ENCODE data around the gene LDB2.

Gene LDB2

DNA sequence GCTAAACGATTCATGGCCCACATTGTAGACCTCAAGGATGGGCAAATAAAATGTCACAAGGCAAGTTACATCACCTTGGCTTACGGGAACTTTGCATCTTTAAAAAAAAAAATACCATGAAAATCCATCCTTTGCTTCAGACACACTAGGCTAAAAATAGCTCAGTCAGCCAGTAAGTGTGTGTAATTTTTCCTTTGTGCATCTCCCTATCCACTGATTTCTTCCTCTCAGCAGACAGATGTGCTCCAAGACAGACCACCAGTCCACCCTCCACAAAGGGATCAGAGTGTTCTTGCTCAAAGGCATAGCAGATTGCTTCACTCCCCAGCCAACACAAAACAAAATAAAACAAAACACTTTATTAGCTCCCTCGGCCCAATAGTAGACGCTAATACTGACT lies 14.6 kb downstream of the LDB2 start:
- no peak for DNase-seq

DNA sequence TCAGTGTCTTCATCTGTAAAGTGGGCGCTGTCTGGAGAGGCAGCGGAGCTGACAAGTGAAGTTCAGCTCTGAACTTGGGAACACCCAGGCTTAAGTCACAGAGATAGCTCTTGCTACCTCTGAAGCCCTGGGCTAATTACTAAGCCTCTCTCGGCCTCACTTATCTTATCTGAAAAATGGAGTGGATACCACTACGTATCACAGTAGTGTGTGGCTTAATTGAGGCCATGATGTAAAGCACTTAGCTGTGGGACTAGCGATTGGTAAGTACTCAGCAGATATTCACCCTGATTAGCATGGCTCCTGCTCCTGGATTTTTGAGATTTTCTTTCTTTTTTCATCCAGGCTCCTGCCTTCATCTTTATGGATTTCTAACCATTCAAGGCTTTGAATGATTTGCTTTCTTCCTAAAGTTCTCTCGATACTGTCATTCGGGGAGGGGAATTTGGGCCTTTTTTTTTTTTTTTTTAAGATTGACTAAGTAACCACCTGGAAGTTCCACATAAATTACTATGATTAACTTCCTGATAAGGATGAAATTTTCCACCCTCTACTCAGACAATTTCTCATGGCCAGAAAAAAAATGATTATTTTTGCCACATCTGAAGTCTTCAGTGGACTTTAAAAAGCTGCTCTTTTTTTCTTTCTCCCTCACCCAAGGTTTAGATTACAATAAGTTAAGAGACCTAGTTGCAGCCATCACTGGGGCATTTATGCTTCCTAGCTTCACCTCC lies 17.1 kb downstream of the LDB2 start:
- DNase-seq, result no peak

DNA sequence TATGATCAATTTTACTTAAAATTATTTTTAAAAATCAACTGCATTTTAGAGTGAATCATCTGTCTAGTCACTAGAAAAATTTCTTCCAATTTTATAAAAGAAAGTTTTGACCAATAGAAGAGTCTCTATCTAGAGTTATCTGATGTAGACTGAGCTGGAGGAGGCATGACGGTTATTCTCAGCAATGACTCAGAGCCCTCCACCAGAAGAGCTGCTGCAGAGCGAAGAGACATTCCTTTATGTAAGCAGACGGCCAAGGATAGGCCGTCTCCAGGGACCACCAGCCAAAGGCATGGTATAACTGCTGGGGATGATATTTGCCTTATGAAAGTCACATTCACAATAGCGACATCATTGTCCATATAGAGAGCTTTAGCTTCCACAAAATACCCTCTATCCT lies 23.0 kb downstream of the LDB2 start:
- DNase-seq, result no peak

DNA sequence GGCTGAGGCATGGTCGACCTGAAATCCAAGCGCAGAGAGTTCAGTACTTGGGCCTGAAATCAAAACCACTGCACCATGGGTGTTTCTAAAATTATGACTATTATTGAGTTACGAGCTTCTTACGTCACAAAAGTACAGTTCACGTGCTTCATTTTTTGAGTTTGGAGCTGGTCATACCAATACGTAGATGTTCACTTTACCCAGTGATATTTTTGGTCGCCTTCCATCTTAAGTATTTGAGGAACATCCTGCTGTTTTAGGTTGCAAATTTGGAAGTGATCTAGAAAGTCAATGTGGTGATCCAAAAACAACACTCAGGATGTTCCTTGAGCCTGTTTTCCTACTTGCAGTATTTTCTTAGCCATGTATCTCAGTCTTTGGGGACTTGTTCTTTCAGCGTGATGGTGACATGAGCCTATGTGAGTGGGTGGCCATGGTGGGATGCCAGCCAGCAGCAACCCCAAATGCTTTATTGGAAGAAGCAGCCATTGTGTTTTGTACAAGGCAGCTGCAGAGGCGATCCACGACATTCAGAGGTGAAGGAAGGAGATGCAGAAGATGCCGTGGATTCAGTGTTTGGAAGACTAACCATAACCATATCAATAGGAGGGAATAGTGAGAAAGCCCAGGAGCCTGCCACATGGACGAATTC lies 28.7 kb downstream of the LDB2 start:
- no peak for DNase-seq

DNA sequence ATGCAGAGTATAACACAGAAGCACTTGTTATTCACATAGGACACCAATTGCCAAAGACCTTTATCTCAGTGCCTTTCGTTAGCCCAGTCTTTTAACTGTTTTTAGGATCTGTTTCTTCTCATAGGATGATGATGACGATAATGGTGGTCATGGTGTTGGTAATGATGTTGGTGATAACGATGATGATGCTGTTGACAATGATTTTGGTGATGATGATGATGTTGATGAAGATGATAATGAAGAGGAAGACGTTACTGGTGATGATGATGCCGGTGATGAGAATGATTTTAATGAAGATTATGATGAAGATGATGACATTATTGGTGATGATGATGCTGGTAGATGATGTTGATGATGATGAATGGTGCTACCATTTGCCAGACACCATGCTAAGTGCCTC lies 29.8 kb downstream of the LDB2 start:
- no peak for DNase-seq

DNA sequence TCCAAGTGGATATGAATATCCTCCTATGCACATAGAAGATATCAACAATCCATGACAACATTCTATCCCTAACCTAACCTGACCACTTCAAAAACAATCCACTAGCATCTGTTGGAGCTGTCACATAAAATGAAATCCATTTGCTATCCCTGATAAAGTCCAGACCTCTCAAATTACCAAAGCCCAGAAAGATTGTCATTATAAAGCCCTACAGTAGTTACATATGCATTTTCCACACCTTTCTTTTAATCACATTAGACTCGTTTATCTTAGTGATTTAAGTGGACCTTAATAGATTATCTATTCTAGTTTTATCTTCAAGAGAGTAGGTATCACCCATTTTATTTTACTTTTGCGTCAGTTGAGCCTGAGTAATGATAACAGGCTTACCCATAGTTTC lies 30.6 kb downstream of the LDB2 start:
- no peak for DNase-seq

DNA sequence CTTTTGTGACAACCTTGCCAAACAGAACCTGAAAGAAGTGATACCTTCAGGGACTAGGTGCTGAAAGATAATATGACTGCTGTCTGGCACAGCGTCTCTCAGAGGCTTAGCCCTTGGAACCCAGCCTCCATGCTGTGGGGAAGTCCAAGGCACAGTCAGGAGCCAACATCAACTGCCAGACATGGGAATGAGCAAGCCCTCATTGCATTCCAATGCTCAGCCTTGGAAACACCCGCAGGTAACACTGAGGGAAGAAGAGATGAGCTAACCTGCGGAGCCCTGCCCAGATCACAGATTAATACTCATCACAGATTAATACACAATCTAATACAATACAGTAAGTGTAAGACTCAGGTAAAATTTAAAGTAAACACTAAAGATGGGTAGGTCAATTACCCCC lies 31.5 kb downstream of the LDB2 start:
- no peak for DNase-seq

DNA sequence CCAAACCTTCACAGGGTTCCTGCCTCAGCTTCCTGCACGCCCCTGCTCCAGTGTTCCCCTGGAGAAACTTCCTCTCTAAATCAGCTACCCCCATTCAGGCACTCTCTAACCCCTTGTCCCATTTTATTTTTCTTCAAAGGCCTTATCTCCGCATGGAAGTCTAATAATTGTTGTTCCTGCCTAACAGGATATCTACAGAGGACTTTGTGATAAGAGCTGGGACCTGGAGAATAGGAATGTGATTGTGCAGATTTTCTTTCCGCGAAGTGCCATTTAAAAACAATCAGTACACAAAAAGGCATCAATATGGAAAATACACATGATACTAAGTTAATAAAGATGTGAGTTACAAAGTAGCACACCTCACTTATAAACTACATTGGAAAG lies 32.6 kb downstream of the LDB2 start:
- no peak for DNase-seq

DNA sequence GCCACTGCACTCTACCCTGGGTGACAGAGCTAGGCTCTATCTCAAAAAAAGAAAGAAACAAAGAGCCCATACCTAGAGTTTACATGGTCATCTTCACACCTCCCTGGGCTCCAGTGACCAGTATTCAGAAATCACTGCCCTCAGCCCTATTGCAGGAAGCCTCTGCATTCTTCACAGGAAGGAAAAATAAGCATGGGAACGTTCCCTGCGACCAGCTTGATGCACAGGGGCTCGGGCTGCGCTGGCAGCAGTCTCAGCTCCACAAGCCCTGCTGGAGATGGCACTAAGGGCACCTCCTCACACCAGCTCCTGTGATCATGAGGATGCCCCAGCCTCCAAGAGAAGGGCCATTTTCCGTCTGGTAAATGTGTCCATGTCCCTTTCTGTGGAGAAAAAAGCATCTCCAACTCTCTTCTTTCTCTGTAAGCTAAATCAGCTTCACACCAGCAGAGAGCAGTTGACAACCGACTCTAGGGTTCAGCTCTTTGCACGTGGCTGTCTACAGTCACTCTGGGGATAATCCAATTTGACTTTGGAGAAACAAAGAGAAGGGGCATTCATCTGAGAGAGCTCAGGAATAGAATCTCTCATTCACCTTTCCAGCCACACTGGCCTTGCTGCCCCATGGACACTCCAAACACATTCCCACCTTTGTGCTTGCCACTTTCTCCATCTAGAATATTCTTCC lies 33.1 kb downstream of the LDB2 start:
- DNase-seq, result no peak

DNA sequence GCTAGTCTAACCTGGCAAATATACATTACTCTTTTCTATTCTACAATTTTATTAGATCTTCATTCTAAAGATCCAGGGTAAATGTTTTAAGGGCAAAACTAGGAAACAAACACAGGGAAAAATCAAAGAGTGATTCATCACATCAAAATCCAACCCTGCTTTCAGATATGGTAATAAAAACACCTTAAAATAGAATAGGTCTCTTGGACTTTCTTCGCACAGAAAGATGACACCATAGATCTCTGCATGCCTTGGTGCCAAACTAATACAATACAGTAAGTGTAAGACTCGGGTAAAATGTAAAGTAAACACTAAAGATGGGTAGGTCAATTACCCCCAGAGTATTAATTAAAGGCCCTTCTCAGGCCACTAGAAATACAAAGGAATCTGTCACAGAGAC lies 34.2 kb downstream of the LDB2 start:
- no peak for DNase-seq

DNA sequence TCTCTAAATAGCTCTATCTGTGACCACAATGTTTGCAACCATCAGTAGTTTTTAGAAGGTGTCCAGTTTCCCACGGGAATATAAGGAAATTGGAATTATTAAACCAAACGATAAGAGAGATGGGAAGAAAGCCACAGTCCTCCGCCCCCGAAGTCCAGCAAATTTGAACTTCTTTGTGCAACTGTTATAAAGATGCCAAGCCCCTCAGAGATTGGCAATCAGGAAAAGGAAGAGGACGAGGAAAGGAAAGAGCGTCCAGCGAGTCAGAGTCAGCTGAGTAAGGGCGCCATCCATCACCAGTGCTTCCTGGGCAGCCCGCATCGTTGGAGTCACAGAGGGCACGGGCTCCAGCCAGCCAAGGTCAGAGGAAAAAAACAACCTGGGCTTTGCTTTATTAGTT lies 35.7 kb downstream of the LDB2 start:
- DNase-seq, result no peak

DNA sequence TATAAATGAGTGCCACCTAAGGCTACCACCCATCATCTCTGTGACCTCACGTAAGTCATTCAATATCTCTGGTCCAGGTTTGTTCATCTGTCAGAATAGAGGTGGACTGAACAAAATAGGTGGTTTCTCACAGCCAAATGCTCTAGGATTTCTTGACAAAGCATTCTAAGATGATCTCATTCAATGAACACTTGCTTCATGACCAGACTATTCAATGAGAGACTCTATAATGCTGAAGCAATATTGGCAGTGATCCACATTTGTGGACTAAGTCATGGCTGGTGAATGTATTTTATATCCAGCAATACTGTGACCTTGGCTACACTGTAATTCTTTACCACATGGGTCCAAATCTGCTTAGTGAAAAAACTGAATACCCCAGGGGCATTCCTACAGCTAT lies 37.9 kb downstream of the LDB2 start:
- DNase-seq, result peak; percentile 28

DNA sequence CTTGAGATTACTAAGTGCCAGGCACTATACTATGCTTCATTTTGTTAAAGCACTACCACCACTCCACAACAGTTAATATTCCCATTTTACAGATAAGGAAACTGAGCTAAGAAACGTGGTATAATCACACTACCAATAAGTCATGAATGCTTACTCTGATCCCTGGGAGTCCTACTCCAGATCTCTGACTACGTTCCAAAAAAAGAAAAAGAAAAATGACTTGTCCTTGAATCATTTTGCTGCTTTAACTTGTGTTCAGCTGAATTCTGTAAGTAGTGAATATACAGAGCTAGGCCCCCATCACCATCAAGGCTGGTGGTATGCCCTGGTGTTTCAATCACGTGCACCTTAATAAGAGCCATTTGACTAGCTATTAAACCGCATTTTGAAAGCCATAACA lies 39.4 kb downstream of the LDB2 start:
- DNase-seq, result no peak

DNA sequence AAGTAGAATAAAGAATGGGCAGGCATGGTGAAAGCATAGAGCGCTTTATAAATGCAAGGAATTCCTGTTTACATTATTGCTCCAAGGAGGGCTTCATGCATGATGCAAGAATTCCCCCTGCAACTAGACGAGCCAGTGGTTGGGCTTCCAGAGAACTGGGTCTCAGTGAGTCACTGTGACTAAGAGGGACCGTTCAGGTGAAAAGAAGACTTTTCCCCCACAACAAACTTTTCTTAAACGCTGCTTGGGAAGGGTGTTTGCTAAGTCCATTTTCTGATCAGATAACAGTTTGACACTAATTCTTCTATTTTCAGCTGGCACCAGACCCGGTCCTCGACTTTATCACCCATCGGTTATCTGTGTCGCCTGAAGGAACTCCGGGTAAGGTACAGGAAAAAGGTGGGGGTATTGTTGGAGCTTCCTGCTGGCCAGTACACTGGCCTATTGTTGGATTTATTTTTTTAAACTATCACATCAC lies 40.1 kb downstream of the LDB2 start:
- peak; percentile 10 for DNase-seq

DNA sequence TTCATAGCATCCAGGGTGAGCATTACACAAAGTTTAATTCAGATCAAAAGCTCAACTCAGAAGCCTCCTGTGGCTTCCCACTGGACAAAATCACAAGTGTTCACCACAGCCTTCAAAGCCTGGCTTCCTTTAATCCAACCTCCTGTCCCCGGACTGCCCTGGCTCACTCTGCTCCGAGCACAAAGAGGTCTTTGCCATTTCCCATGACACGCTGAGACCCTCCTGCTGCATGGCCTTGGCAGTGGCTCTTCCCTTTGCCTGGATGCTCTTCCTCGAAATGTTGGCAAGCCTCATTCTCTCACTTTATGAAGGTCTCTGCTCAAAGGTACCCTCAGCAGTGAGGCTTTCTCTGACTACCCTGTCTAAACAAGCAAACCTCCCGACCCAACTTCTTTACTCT lies 41.0 kb downstream of the LDB2 start:
- no peak for DNase-seq

DNA sequence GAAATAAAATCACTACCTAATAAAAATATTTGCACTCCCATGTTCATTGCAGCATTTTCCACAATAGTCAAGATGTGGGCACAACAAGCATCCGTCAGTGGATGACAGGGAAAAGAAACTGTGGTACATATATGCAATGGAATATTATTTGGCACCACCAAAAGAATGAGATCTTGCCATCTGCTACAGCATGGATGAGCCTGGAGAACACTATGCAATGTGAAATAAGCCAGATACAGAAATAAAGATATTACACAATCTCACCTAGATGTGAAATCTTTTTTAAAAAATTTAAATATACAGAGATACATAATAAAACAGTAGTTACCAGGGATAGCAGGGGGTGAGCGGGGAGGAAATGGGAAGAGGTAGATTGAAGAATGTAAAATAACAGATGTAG lies 44.8 kb downstream of the LDB2 start:
- DNase-seq, result no peak

DNA sequence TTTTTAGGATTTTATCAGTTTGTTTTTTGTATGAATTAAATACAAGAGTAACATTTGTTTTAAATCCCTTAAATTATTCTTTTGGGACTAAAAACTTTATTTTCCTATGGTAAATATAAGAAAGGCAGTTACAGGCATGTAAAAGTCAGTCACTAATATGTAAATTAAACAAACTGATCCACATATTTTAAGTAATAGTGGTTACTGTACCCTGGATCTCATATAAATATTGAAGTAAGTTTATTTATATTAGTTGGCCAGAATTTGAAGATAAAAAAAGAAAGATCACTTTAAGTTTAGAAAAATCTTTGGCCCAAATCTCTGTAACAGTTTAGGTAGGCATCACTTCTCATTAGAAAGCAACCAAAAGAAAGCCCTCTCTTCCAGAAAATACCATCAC lies 45.8 kb downstream of the LDB2 start:
- no peak for DNase-seq

DNA sequence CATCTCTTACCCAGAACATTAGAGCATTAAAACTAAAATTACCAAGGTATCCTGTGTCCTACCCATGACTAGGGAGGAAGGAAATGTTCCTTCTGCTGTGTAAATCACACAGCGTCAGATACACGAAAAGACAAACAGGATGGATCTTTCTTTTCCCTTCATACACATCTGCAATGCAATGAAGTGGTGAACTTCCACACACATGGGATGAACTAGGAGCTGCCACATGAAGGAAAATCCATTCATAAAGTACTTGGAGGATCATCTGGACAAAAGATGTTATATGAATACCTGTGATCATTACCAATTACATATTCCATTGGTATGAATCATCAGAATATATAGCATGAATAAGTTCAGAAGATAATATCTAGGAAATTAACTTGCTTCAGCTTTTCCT lies 46.2 kb downstream of the LDB2 start:
- no peak for DNase-seq

DNA sequence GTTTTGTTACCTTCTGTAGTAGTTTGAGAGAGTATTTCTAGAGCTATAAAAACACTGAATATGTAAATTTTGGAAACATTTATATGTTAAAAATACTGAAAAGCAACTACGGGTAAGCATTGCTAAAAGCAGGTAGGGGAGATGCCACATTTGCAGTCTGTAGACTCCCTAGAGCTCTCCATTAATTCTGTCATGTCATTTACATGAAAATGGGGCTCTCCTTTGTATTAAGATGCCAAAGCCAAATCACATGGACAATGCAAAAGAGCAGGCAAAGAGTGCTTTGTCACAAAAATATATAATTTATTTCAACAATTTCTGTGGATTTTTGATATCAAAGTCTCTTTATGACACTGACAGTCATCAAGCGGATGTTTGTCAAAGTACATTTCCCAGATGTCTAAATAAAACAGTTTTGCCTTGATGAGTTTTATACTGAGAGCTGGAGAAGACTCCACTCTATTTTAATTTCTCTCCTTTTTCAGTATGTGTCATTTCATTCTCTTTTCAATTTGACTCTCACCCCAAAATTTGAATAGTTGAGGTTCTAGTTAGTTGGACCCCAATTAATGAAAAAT lies 51.8 kb downstream of the LDB2 start:
- no peak for DNase-seq

DNA sequence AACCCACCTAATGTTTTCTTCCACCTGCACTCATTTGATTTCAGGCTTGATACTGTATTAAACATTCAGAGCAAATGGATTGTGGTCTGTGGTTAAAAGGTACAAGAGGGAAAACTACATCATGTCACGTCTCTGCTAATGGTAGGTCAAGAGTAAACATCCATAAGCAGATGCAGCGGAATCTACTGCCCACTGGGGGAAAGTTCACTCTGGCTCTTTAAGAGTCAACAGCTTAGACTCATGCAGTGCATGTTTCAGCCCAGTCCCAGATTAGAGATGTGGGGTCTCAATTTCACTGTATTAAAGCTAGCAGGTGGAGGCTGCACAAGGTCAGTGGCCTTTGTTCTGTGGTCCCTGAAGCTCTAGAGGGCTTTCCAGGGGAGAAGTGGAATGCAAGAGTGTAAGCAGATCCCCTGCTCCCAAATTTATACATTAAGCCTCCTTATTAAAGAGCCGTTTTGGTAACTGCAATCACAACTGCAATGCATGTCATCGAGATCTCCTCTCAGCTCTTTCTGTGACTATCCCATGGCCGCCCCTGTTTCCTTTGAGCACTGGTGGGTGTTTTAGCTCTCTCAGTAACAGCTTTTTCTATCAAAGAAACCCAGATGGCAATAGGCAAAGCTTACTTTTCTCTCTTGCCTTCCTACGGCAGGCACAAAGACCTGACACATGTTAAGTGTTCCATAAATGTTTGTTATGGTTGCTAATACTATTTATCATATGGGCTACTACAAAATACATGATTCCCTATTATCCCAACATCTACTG lies 53.4 kb downstream of the LDB2 start:
- no peak for DNase-seq

DNA sequence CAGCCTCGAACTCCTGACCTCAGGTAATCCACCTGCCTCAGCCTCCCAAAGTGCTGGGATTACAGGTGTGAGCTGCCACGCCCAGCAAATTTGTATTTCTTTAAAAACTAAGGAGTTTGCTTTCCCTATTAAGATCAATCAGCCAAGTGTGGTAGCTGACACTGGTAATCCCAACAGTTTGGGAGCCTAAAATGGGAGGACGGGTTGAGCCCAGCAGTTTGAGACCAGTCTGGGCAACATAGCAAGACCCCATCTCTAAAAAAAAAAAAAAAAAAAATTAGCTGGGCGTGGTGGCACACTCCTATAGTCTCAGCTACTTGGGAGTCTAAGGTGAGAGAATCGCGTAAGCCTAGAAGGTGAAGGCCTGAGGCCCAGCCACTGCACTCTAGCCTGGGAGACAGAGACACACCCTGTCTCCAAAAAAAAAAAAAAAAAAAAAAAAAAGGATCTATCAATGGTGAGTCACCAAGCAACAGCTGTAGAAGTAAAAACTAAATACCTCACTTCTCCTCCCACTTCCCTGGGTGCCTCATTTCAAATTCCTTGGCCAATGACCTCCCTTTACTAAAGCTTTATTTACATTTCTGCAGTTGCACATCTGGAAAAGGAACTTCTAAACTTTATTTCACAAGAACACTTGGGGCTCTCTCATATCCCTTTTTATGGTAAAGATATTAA lies 54.5 kb downstream of the LDB2 start:
- peak; percentile 10 for DNase-seq

DNA sequence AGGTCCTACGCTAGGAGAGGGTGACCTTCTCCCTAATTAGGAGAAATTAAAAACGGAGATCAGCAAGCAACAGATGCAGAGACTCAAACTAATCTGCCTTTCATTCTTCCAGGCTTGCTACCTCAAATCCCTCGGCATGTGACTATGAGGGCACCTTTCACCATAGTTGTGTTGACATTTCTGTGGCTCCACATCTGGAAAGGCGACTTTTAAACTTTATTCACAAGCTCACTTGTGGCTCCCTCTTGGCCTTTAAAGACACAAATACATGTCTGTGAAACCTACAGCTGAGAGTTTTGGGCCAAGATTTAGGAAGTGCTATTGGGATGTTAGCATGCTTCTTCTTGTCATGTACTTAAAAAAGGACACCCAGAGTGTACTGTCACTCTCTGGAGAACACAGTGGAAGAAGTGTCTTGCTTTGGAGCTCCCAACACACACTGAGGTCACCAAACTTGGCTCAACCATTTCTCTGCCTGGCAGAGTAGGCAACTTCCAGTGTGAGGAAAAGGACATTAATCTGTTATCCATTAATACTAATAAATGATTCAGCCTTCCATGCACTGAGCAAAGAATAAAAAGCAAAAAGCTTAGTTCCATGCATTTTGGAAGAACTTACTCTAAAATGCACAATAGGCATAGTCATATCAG lies 60.1 kb downstream of the LDB2 start:
- peak; percentile 47 for DNase-seq
